Vagina (tissue), 2 donors: ENCODE results near the gene RANBP3.

Experiments
- CTCF ChIP-seq, 3 experiments: fragments of 450-650 bp in 2 of 3; fragments of 200-600 bp in 1 of 3; sonication (generic) in 1 of 3; IDR thresholded peaks; one replicate each; pipeline ENCODE4 v1.5.1; 2017 to 2019; ENCODE audit warnings: antibody characterized with exemption in 3 of 3, mild to moderate bottlenecking in 2 of 3, moderate library complexity in 2 of 3
- POLR2AphosphoS5 ChIP-seq, 2 donors: sonication (generic); formaldehyde crosslinking; IDR thresholded peaks; one replicate each; pipeline ENCODE4 v1.9.0; 2017; ENCODE audit warnings: antibody characterized with exemption in 2 of 2, mild to moderate bottlenecking in 2 of 2, low read depth in 1 of 2; ENCODE audit not compliant: insufficient read depth in 1 of 2

- TF ChIP-seq POLR2AphosphoS5 (IDR thresholded peaks at IDR 0.05; ENCODE audit: insufficient read depth in 1 of 2, low read depth in 1 of 2) (no peak), CTCF (IDR thresholded peaks at IDR 0.05) (no peak)
These were observed 48.3 kb downstream of the RANBP3 start for GRCh38 chr19:5929625-5930024.
